H9 (cell line): ENCODE measurements around the gene SPOP. TPM values are rescaled to one million over a fixed set of nuclear protein-coding genes. Genes with fewer than 3 reads are reported as not detected.

Experiments used
- DNase-seq: peaks from one replicate; pipeline ENCODE4 v3.0.0-alpha.2; 2017
- H2AFZ ChIP-seq: one replicate; pipeline ENCODE4 v1.6.1; 2013; ENCODE audit warnings: mild to moderate bottlenecking, low read length, control low read depth, moderate library complexity
- H2AK5ac ChIP-seq: 2 replicates; pipeline ENCODE4 v1.6.1; 2013; ENCODE audit warnings: low read length, control low read depth, mixed read lengths; ENCODE audit not compliant: insufficient read length
- H2BK120ac ChIP-seq: one replicate; pipeline ENCODE4 v1.6.1; 2013; ENCODE audit warnings: low read depth, mild to moderate bottlenecking, low read length, control low read depth, inconsistent platforms; ENCODE audit not compliant: poor library complexity, severe bottlenecking
- H2BK12ac ChIP-seq: 2 replicates; pipeline ENCODE4 v1.6.1; 2013; ENCODE audit warnings: low read length, control low read depth, mixed read lengths, low read depth; ENCODE audit not compliant: insufficient read length
- H2BK15ac ChIP-seq: 2 replicates; pipeline ENCODE4 v1.6.1; 2013; ENCODE audit warnings: low read depth, low read length, control low read depth
- H2BK20ac ChIP-seq: one replicate; pipeline ENCODE4 v1.6.1; 2013; ENCODE audit warnings: low read depth, mild to moderate bottlenecking, low read length, control low read depth, inconsistent platforms; ENCODE audit not compliant: poor library complexity, severe bottlenecking
- H2BK5ac ChIP-seq: 2 replicates; pipeline ENCODE4 v1.6.1; 2013; ENCODE audit warnings: low read length, control low read depth, mixed read lengths; ENCODE audit not compliant: insufficient read length
- H3K14ac ChIP-seq: 2 replicates; pipeline ENCODE4 v1.6.1; 2013; ENCODE audit warnings: low read length, control low read depth; ENCODE audit not compliant: insufficient read depth
- H3K18ac ChIP-seq: 2 replicates; pipeline ENCODE4 v1.6.1; 2013; ENCODE audit warnings: low read depth, mild to moderate bottlenecking, mixed read lengths, low read length, control low read depth; ENCODE audit not compliant: insufficient read length
- H3K23ac ChIP-seq: 2 replicates; pipeline ENCODE4 v1.6.1; 2013; ENCODE audit warnings: low read length, control low read depth, mixed read lengths, low read depth; ENCODE audit not compliant: insufficient read length
- H3K23me2 ChIP-seq: 2 replicates; pipeline ENCODE4 v1.6.1; 2013; ENCODE audit warnings: low read depth, mild to moderate bottlenecking, mixed read lengths, low read length, control low read depth; ENCODE audit not compliant: insufficient read length, poor library complexity, severe bottlenecking
- H3K27ac ChIP-seq: 2 replicates; pipeline ENCODE4 v1.5.1; 2013; ENCODE audit warnings: low read length, control low read depth, mixed read lengths, low read depth; ENCODE audit not compliant: insufficient read length
- H3K27me3 ChIP-seq: 2 replicates; pipeline ENCODE4 v1.6.1; 2013; ENCODE audit warnings: low read length, control low read depth, inconsistent platforms; ENCODE audit not compliant: insufficient read depth
- H3K4ac ChIP-seq: 2 replicates; pipeline ENCODE4 v1.6.1; 2013; ENCODE audit warnings: low read depth, mild to moderate bottlenecking, control low read depth, inconsistent platforms, low read length, moderate library complexity
- H3K4me1 ChIP-seq: 2 replicates; pipeline ENCODE4 v1.6.1; 2013; ENCODE audit warnings: low read length, control low read depth, inconsistent platforms; ENCODE audit not compliant: insufficient read depth
- H3K4me2 ChIP-seq: 2 replicates; pipeline ENCODE4 v1.6.1; 2013; ENCODE audit warnings: low read length, control low read depth, mixed read lengths; ENCODE audit not compliant: insufficient read length, insufficient read depth
- H3K56ac ChIP-seq: 2 replicates; pipeline ENCODE4 v1.6.1; 2013; ENCODE audit warnings: low read depth, mild to moderate bottlenecking, mixed read lengths, low read length, control low read depth; ENCODE audit not compliant: insufficient read length
- H3K79me1 ChIP-seq: 2 replicates; pipeline ENCODE4 v1.6.1; 2013; ENCODE audit warnings: low read depth, mild to moderate bottlenecking, moderate library complexity, low read length, control low read depth, inconsistent platforms; ENCODE audit not compliant: insufficient read depth, poor library complexity, severe bottlenecking
- H3K79me2 ChIP-seq: 2 replicates; pipeline ENCODE4 v1.6.1; 2013; ENCODE audit warnings: low read length, control low read depth, inconsistent platforms; ENCODE audit not compliant: insufficient read depth
- H3K9ac ChIP-seq: 2 replicates; pipeline ENCODE4 v1.6.1; 2013; ENCODE audit warnings: low read length, control low read depth, mixed read lengths; ENCODE audit not compliant: insufficient read length; ENCODE audit errors: extremely low read depth
- H3K9me3 ChIP-seq: one replicate; pipeline ENCODE4 v1.6.1; 2013; ENCODE audit warnings: low read depth, low read length, inconsistent platforms; ENCODE audit not compliant: control insufficient read depth
- H3T11ph ChIP-seq: one replicate; pipeline ENCODE4 v1.6.1; 2013; ENCODE audit warnings: mild to moderate bottlenecking, low read length, control low read depth, inconsistent platforms
- H4K20me1 ChIP-seq: one replicate; pipeline ENCODE4 v1.6.1; 2013; ENCODE audit not compliant: control insufficient read depth, insufficient read length, insufficient read depth
- H4K5ac ChIP-seq: 2 replicates; pipeline ENCODE4 v1.6.1; 2013; ENCODE audit warnings: low read depth, mild to moderate bottlenecking, mixed read lengths, low read length, control low read depth; ENCODE audit not compliant: insufficient read length
- H4K8ac ChIP-seq: replicated peaks from 2 replicates; pipeline ENCODE4 v1.6.1; 2013; ENCODE audit warnings: low read length, control low read depth, mixed read lengths, low read depth; ENCODE audit not compliant: insufficient read length
- H4K91ac ChIP-seq: 2 replicates; pipeline ENCODE4 v1.6.1; 2013; ENCODE audit warnings: low read depth, mild to moderate bottlenecking, moderate library complexity, mixed read lengths, low read length, control low read depth; ENCODE audit not compliant: insufficient read length
- H3K27ac Mint-ChIP-seq, 3 experiments: 2 replicates in 2 of 3; 3 replicates in 1 of 3; pipeline ENCODE4 v1.8.0; 2020 to 2021; ENCODE audit warnings: mixed read lengths in 3 of 3, mild to moderate bottlenecking in 1 of 3, moderate library complexity in 1 of 3
- H3K27me3 Mint-ChIP-seq: 2 replicates; pipeline ENCODE4 v1.8.0; 2021; ENCODE audit warnings: low read depth, mild to moderate bottlenecking, moderate library complexity, mixed read lengths
- H3K36me3 Mint-ChIP-seq, 3 experiments: 2 replicates in 2 of 3; 3 replicates in 1 of 3; pipeline ENCODE4 v1.8.0; 2020 to 2021; ENCODE audit warnings: low read depth in 3 of 3, mixed read lengths in 3 of 3; ENCODE audit not compliant: insufficient read depth in 1 of 3
- H3K4me1 Mint-ChIP-seq, 2 experiments: 2 replicates each; pipeline ENCODE4 v1.8.0; 2020; ENCODE audit warnings: mixed read lengths in 2 of 2
- H3K4me3 Mint-ChIP-seq, 2 experiments: 2 replicates in 1 of 2; 3 replicates in 1 of 2; pipeline ENCODE4 v1.8.0; 2020 to 2021; ENCODE audit warnings: mild to moderate bottlenecking in 2 of 2, mixed read lengths in 2 of 2, moderate library complexity in 1 of 2
- H3K9me3 Mint-ChIP-seq, 2 experiments: 2 replicates in 1 of 2; 3 replicates in 1 of 2; pipeline ENCODE4 v1.8.0; 2020; ENCODE audit warnings: mild to moderate bottlenecking in 2 of 2, mixed read lengths in 2 of 2, moderate library complexity in 1 of 2
- CTCF ChIP-seq: fragments of 200-600 bp; sonication (generic); conservative IDR thresholded peaks from 3 replicates; pipeline ENCODE4 v1.8.0; 2021; ENCODE audit warnings: antibody characterized with exemption, mild to moderate bottlenecking
- WGBS: extraction: QIAGEN DNeasy Blood & Tissue Kit; methylation state at CpG from one replicate; pipeline ENCODE4 v1.1.7; 2013; ENCODE audit warnings: missing lambda C conversion rate, low lambda C conversion rate, mixed read lengths; ENCODE audit not compliant: insufficient read length; ENCODE audit errors: extremely low coverage; 5-methylcytosine and 5-hydroxymethylcytosine counted together
- total RNA-seq: library from RNA; stranded (reverse); gene quantifications from 2 replicates; pipeline ENCODE4 v1.2.1, GENCODE V29; 2021

The SPOP gene
- total RNA-seq, 1 experiment from 2014 or later, result 33.7 TPM

DNA sequence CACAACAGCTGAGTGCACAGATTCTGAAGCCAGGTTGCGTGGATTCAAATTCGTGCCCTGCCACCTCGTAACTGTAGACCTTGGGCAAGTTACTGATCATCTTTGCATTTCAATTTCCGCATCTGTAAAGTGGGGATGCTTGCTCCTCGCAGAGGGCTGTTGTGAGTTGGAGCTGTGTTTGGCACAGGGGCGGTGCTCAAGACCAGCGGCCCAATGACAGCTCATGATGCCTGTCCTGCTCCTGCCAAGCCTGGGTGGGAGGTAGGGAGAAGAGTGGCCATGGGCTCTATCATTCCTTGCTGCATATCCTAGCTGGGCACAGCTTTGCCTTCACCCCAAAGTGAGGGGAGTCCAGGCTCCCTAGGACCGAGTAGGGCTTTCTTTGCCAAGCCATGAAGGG is 89.6 kb downstream of the SPOP start:
- H3T11ph ChIP-seq, result no peak overlapping the region
- no peak overlapping the region for H2AK5ac ChIP-seq
- H3K79me1 ChIP-seq, result no peaks in the 10 kb centered on the region
- H3K23ac ChIP-seq, result no peak overlapping the region
- no CpG with 5 or more reads among the region's 8 CpGs for WGBS
- no peaks in the 10 kb centered on the region for H3K79me2 ChIP-seq
- no peak overlapping the region for H3K14ac ChIP-seq
- H3K36me3 Mint-ChIP-seq, result 0 out of 7 replicates have a peak, but pooled peaks cover 0 to 2% (median 0%) of the 10 kb centered on the region in 3 experiments
- H3K18ac ChIP-seq, result no peak overlapping the region
- no peak overlapping the region for H3K56ac ChIP-seq
- no peak overlapping the region for H3K4me2 ChIP-seq
- no peak overlapping the region for H3K4me3 Mint-ChIP-seq
- no peak overlapping the region for H3K9ac ChIP-seq
- H4K20me1 ChIP-seq, result no peaks in the 10 kb centered on the region
- H3K27ac ChIP-seq, result no peak overlapping the region
- no peak overlapping the region for H2BK12ac ChIP-seq
- no peak overlapping the region for H2AFZ ChIP-seq
- H3K23me2 ChIP-seq, result no peaks in the 10 kb centered on the region
- H3K27ac Mint-ChIP-seq, result no peak overlapping the region; a peak in 1 of 7 replicates
- no peak overlapping the region for H2BK20ac ChIP-seq
- H3K27me3 ChIP-seq, result no peaks in the 10 kb centered on the region
- H3K27me3 Mint-ChIP-seq, result no peaks in the 10 kb centered on the region
- H4K5ac ChIP-seq, result no peak overlapping the region
- no peak overlapping the region for H4K91ac ChIP-seq
- H3K4ac ChIP-seq, result no peak overlapping the region
- no peak overlapping the region for H4K8ac ChIP-seq
- H2BK15ac ChIP-seq, result no peak overlapping the region
- H2BK5ac ChIP-seq, result no peak overlapping the region
- no peaks in the 10 kb centered on the region for H3K9me3 ChIP-seq
- peaks cover 12 to 19% of the 10 kb centered on the region in 2 experiments for H3K4me1 Mint-ChIP-seq
- H3K4me1 ChIP-seq, result 0 out of 2 replicates have a peak, but pooled peaks cover 3% of the 10 kb centered on the region
- H3K9me3 Mint-ChIP-seq, result no peaks in the 10 kb centered on the region
- no peak for DNase-seq
- no peak overlapping the region for H2BK120ac ChIP-seq
- TF ChIP-seq CTCF, result no peak
